Stomach (tissue), 4 donors: Measurements from ENCODE around the gene EHD4.

Experiments used
- POLR2A ChIP-seq, 4 donors: fragments of 450-650 bp; IDR thresholded peaks; one replicate each; pipeline ENCODE4 v1.6.1; 2016; ENCODE audit warnings: antibody characterized with exemption in 4 of 4, control low read depth in 2 of 4, mild to moderate bottlenecking in 1 of 4, moderate library complexity in 1 of 4
- TF ChIP-seq, protein P1 (sequence below), 7 experiments: fragments of 450-650 bp in 4 of 7; fragments of 200-600 bp in 3 of 7; sonication (generic) in 3 of 7; IDR thresholded peaks; one replicate each; pipeline ENCODE4 v1.5.1; 2016 to 2019; ENCODE audit warnings: antibody characterized with exemption in 7 of 7, control low read depth in 2 of 7, mild to moderate bottlenecking in 1 of 7

- TF ChIP-seq, protein P1, sequence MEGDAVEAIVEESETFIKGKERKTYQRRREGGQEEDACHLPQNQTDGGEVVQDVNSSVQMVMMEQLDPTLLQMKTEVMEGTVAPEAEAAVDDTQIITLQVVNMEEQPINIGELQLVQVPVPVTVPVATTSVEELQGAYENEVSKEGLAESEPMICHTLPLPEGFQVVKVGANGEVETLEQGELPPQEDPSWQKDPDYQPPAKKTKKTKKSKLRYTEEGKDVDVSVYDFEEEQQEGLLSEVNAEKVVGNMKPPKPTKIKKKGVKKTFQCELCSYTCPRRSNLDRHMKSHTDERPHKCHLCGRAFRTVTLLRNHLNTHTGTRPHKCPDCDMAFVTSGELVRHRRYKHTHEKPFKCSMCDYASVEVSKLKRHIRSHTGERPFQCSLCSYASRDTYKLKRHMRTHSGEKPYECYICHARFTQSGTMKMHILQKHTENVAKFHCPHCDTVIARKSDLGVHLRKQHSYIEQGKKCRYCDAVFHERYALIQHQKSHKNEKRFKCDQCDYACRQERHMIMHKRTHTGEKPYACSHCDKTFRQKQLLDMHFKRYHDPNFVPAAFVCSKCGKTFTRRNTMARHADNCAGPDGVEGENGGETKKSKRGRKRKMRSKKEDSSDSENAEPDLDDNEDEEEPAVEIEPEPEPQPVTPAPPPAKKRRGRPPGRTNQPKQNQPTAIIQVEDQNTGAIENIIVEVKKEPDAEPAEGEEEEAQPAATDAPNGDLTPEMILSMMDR (IDR thresholded peaks at IDR 0.05) = no peak
- TF ChIP-seq POLR2A (IDR thresholded peaks at IDR 0.05) = no peak
Measured at GRCh38 chr15:41925086-41925608, 47.2 kb downstream of the EHD4 start.
